COLO668 (cell line): ENCODE results near the gene LGALS7.

Experiments
- DNase-seq: peaks from one replicate; lab custom pipeline; 2025; ENCODE audit not compliant: unreplicated experiment; lab: John Stamatoyannopoulos, UW

The LGALS7 gene

DNA sequence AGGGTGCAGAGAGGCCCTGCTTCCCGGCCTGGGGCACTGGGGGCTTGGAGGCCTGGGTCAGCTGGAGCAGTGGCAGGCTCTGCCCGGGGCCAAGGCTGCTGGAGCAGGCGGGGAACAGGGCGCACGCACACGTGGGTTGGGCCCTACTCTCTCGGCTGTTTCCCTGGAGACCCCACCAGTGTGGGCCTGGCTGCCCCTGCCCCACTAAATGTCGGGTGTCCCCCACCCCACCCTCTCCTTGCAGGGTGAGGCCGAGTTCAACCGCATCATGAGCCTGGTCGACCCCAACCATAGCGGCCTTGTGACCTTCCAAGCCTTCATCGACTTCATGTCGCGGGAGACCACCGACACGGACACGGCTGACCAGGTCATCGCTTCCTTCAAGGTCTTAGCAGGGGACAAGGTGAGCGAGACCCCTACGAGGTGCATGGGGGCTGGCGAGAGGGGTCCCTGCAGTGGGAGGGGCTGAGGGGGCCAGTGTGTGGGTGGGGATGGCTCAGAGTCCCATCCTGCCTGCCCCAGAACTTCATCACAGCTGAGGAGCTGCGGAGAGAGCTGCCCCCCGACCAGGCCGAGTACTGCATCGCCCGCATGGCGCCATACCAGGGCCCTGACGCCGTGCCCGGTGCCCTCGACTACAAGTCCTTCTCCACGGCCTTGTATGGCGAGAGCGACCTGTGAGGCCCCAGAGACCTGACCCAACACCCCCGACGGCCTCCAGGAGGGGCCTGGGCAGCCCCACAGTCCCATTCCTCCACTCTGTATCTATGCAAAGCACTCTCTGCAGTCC lies 44.4 kb downstream of the LGALS7 start:
- DNase-seq = no peak

DNA sequence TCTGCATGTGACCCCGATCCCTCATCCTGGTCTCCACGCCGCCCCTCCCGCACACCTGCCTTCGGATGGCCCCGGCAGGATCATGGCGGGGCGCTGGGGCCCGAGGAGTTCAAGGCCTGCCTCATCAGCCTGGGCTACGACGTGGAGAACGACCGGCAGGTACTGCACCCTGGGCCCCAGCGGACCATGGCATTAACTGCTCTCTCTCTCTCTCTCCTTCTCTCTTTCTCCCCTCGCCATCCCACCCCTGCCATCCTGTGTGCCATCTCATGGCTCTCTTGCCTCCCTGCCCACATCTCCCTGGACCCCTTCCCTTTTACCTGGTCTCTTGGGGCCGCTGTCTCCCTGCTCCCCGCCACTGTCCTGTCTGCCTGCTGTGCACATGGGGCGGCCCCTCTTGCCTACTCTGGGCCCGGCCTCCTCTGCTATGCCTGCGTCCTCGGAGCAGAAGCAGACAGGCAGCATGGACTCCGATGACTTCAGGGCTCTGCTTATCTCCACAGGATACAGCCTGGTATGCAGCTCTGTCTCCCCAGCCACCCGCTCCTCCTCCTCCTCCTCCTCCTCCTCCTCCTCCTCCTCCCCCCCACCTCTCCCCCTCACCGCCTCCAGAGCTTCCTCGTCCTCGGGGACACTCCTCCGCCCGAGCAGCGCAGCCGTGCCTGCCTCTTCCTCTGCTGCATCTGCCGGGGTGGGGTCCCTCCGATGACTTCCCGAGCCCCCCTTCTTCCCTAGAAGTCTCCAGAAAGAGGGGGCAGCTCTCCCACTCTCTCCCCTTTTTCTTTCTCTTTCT lies 45.3 kb downstream of the LGALS7 start:
- DNase-seq = no peak

DNA sequence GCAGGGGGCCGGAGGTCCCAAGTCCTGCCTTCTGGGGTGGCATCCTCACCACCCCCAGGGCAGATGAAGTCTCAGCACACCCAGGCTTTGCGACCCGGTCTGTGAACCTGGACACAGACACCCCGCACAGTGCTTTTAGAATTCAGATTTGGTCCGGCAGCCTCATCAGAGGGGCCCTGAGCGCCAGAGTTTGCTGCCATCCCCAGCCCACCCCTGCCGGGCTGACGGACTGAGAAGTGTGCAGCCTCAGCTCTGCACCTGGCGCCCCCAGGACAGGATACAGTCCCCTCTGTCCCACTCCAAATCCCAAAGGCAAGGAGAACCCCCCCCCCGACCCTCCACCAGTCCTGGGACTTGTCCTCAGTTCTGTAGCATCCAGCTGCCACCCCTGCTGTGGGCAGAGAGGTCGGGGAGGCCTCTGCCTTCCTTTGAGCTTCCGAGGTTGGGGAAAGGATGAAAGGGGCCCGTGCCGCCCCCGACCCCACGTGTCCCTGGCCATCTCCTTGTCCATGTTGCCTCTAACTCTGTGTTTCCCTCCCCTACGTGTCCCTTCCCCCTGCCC lies 45.9 kb downstream of the LGALS7 start:
- DNase-seq = no peak

DNA sequence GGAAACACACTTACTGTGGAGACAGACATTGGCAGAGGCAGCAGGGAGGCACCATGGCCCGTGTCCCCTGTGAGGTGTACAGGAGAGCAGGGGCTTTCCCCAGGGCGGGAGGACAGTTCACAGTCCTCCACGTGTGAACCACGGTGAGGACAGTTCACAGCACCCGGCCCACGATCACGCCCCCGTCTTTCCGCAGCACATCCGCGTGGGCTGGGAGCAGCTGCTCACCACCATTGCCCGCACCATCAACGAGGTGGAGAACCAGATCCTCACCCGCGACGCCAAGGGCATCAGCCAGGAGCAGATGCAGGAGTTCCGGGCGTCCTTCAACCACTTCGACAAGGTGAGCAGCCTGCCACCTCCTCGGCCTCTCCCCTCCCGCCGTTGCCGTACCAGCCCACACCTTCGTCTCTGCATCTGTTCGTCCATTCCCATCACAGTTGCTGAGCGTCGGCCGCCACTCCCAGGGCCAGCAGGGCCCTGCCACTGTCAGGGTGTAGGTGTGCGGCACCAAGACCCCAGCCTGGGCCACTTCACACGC lies 46.5 kb downstream of the LGALS7 start:
- no peak for DNase-seq

DNA sequence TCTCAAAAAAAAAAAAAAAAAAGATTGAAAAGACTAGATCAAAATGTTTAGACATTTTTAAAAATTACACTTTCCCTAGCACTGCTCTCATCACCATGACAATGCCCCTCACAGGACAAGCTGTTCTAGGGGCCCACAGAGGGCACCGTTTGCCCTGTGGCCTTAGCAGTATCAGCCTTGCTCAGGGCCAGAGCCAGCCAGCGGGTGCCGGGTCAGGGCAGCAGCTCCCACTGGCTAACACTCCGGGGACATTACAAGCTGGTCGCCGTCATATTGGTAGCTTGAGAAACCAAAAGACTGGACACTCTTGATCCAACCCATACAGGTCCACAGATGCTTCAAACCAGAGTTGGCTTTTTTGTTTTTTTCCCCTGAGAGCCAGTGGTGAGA lies 47.0 kb downstream of the LGALS7 start:
- DNase-seq = no peak

DNA sequence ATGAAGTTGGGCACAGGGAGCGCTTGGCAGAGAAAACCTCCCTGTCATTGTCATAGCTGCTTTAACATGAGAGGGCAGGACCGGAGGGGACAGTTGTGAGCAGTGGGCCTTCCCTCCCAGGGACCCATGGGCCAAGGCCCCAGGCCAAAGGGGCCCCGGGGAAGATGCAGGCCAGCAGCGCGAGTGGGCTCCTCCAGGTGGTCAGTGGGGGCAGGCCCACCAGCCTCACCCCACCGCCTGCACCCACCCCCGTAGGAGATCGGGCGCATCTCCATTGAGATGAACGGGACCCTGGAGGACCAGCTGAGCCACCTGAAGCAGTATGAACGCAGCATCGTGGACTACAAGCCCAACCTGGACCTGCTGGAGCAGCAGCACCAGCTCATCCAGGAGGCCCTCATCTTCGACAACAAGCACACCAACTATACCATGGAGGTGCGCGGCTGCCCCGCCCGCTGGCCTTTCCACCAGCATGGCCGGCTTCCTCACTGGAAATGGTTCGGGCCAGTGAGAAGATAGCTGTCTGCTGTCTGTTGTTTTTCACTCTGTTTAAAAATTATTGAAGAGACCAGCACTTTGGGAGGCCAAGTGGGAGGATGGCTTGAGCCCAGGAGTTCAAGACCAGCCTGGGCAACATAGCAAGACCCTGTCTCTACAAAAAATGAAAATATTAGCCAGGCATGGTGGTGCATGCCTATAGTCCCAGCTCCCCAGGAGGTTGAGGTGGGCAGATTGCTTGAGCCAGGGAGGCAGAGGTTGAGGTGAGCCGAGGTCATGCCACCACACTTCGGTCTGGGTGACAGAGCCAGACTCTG lies 47.6 kb downstream of the LGALS7 start:
- DNase-seq = no peak

DNA sequence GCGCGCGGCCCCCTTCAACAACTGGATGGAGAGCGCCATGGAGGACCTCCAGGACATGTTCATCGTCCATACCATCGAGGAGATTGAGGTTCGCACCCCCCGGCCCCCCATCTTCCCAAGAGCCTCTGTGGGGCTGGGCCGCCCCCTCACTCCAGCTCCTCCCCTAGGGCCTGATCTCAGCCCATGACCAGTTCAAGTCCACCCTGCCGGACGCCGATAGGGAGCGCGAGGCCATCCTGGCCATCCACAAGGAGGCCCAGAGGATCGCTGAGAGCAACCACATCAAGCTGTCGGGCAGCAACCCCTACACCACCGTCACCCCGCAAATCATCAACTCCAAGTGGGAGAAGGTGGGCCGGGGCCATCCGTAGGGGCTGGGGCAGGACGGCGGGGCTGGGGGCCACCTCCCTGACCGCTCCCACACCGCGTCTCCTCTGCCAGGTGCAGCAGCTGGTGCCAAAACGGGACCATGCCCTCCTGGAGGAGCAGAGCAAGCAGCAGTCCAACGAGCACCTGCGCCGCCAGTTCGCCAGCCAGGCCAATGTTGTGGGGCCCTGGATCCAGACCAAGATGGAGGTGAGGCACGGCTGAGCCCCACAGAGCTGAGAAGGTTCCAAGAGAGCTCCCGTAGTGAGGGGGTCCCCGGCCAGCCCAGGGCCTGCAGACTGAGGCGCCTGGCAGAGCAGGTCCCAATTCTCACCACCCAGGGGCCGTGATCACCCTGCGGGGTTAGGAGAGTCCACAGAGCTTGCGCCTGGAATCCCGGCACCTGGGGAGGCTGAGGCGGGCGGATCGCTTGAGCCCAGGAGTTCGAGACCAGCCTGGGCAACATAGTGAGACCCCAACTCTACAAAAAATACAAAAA lies 49.1 kb downstream of the LGALS7 start:
- DNase-seq = no peak

DNA sequence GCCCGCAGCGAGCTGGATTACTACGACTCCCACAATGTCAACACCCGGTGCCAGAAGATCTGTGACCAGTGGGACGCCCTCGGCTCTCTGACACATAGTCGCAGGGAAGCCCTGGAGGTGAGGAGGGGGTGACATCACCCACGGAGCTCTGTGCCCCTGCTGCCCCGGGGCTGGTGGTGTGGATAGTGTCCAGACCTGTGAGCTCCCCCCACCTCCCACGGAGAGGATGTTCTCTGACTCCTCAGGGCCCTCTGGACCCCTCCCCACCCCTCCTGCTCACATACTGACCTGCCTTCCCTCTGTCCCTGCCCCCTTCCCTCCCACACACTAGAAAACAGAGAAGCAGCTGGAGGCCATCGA lies 49.7 kb downstream of the LGALS7 start:
- no peak for DNase-seq

DNA sequence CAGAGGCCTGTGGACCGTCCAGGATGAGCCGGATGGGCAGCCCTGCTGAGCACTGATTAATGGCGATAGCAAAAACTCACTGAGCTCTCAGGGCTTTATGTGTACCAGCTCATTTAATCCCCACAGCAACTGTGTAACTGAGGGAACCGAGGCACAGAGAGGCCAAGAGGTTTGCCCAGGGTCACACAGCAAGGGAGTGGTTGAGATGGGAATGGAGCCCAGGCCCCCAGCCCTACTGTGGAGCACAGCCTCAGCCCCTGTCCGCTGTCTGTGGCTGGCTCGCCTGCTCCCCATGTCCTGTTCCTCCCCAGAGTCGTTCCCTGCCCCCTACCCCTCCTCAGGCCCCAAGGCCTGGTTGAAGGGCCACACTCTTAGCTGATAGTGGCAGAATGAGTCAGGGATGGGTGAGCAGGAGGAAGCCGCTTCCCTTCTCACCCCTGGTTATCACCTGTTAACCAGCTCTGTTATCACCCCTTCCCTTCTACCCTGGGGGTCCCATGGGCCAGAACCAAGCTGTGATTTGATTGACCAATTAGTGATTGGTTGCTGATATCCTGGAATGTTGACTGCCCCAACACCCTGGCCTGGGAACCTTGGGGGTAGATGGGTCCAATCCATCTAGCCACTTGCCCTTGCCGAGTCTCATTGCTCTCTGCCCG lies 50.2 kb downstream of the LGALS7 start:
- no peak for DNase-seq

DNA sequence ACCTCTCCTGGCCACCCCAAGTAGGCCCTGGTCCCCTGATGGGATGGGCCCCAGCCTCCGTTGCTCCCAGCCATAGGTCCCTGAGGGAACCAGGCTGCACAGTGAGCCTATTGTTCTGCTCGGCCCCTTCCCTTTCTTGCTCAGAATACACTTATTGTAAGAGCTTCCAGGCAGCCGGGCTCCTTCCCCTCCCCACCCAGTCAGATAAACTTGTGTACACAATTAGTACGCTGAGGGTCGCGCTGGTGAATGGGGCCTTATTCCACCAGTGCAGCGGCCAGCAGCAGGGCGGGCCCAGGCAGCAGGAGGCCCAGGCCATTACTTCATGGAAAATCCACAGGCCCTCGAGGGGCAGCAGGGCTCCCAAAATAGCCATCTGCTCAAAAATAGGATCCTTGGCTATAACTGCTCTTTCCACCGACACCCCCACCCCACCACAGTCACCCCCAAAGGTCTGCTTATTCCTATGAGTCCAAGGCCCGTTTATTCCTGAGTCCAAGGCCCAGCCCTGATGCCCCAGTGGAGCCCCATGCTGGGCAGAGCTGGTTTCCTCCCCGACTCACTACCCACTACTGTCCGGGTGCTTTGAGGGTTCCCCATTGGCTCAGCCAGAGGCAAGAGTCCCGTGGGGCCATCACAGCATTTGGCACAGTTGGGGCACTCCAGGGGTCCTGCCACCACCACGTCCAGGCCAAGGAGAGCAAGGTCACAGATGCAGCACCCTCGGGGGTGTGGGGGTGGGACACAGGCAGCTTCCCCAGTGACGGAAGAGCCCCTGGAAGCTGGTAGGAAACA lies 51.1 kb downstream of the LGALS7 start:
- no peak for DNase-seq

DNA sequence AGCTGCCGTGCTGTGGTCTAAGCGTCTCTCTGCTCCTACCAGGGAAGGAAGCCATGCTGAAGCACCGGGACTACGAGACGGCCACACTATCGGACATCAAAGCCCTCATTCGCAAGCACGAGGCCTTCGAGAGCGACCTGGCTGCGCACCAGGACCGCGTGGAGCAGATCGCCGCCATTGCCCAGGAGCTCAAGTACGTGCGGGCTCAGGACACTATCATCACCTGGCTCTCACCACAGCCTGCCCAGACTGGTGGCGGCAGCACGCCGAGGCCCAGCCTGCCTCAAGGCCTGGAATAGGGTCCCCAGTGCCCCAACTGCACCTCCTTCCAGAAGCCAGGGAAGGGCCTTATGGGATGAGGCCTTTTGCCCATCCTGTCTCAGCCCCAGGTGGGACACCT lies 51.8 kb downstream of the LGALS7 start:
- no peak for DNase-seq
